ENCODE results near the gene LRRC55.

Gene LRRC55

DNA sequence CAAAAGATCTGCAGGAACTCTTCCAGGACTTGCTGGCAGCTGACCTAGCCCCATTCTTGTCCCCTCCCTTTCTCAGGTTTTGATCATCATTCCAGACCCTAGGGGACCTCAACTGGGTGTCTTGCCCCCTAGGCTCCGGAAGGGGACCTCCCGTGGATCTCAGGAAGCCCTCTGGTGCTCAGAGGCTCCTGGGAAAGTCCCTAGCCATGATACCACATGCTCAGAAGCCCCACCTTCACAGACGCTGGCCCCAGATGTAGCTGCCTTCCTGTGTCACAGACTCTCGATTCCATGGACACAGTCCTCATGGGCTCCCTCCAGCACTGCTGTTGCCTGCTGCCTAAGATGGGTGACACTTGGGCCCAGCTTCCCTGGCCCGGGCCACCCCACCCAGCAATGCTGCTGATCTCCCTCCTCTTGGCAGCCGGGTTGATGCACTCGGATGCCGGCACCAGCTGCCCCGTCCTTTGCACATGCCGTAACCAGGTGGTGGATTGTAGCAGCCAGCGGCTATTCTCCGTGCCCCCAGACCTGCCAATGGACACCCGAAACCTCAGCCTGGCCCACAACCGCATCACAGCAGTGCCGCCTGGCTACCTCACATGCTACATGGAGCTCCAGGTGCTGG lies at the start of gene LRRC55:
TSS of gene LRRC55 (plus strand) at position 276 of the 628 bp plus-strand sequence. CDS start at position 346, 70 bp downstream.
- no peak for DNase-seq (ENCODE audit: low spot score)

DNA sequence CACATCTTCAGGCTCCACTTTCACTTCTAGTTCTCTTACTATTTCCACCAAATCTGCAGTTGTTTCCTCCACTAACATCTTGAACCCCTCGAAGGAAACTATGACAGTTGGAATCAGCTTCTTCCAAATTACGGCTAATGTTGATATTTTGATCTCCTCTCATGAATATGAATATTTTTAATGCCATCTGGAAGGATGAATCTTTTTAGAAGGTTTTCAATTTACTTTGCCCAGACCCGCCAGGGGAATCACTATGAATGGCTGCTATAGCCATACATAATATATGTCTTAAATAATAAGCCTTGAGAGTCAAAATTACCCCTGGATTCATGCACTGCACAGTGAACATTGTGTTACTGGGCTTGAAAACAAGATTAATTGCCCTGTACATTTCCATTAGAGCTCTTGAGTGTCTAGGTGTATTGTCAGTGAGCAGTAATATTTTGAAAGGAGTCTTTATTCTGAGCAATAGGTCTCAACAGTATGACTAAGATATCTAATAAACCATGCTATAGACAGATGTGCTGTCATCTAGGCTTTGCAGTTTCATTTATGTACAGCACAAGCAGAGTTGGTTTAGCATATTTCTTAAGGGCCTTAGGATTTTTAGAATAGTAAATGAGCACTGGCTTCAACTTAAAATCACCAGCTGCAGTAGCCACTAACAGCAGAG lies 48.3 kb upstream of the LRRC55 start:
- DNase-seq (ENCODE audit: low spot score), result no peak

DNA sequence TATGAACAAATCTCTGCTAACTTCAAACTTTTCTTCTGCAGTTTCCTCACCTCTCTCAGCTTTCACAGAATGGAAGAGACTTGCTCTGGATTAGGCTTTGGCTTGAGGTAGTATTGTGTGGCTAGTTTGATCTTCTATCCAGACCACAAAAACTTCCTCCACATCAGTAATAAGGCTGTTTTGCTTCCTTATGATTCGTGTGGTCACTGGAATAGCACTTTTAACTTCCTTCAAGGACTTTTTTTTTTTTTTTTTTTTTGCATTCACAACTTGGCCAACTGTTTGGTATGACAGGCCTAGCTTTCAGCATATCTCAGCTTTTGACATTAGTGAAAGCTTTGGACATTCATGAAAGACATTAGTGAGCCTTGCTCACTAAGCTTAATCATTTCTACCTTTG lies 47.5 kb upstream of the LRRC55 start:
- no peak for DNase-seq (ENCODE audit: low spot score)

DNA sequence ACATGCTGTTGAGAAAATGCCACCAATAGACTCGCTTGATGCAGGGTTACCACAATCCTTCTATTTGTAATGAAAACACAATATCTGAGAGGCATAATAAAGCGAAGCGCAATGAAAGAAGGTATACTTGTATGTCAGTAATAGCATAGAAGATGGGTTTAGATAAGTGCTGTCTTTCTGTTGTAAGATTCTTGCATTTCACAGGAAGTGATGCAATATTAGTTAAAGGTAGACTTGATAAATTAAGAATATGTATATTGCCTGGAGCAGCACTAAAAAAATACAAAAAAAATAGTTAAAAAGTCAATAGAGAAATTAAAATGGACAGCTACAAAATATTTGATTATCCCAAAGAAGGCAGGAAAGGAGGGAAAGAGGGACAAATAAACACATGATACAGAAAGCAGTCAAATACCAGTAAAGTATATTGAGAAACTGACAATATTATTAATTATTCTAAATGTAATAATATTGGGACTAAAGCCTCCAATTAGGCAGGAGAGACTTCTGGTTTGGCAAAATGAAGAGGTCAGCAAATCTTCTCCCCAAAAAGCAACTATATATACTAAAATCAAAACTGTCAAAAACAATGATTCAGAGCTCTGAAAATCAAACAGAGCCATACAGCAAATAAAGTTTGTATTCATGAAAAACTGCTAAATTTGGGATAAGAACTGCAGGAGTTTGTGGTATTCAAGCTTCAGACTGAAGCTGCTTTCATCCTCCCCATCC lies 46.6 kb upstream of the LRRC55 start:
- DNase-seq (ENCODE audit: low spot score), result no peak

- DNase-seq (ENCODE audit: low spot score), result no peak
Observed at GRCh38 chr11:57140568-57140967, 41.2 kb upstream of the LRRC55 start.

DNA sequence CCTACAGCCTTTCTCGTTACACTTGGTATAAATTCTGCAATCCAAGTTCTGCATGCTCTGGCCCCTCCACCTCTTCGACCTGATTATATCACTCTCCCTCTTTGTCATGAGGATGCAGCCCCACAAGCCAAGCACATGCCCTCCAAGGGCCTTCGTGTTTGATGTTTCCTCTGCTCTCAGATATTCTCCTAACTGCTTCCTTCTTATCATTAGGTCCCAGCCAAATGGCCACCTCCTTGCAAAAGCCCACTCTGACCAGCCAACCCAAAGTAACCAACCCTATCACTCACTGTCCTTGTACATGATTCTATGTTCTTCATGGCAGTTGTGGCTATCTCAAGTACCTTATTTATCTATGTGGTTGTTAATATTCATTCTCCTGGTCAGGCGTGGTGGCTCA lies 38.3 kb upstream of the LRRC55 start:
- DNase-seq (ENCODE audit: low spot score), result no peak

DNA sequence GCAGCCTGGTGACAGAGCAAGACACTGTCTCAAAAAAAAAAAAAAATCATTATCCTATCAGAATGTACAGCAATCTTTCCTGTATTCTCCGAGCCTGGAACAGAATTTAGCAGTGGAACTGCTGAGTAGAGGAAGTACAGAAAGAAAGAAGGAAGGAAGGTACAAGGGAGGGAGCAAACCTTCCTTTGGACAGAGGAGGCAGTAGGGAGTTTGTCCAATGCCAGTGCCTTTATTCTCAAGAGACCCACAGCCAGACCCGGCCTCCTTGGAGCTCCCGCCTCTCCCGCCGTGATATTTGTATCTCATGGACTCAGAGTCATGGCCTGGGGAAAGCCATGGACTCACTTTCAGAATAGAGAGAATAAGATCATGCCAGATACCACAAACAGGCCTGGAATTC lies 37.7 kb upstream of the LRRC55 start:
- DNase-seq (ENCODE audit: low spot score), result no peak

- DNase-seq (ENCODE audit: low spot score), result no peak
Observed at GRCh38 chr11:57144531-57145320, 37.0 kb upstream of the LRRC55 start.

DNA sequence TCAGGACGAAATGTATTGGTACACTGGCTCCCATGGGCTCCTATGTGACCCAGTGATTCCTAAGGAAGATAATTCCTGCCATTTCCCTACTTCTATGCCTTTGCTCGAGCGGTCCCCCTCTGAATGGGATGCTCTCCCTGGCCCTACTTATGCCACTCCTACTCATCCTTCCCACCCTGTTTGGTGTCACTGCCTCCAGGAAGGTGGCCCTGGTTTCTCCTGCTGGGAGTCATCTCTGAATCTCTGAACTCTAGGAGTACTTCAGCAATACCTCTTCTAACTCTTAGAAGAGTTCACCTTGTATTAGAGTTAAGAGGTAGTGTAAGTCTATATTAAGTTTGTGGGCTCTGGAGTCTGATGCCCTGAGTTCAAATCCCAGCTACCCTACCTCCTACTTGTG lies 35.5 kb upstream of the LRRC55 start:
- DNase-seq (ENCODE audit: low spot score), result no peak

DNA sequence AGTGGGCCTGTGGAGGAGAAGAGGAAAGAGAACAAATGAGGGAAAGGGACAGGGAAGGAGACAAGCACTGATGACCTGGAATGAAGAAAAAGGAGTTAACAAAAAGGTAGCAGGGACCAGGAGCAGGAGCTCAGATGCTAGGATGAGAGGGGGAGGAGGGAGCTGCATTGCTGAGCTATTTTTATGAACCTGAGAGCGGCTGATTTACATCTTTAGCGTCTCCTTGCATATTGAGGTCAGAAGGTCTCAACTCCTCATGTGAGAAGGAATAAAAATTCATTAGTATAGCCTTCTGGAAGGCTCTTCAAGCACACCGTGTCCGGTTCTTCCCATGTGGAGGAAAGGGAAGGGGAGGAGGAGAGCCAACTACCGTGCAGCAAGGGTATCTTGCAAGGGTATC lies 33.1 kb upstream of the LRRC55 start:
- no peak for DNase-seq (ENCODE audit: low spot score)

DNA sequence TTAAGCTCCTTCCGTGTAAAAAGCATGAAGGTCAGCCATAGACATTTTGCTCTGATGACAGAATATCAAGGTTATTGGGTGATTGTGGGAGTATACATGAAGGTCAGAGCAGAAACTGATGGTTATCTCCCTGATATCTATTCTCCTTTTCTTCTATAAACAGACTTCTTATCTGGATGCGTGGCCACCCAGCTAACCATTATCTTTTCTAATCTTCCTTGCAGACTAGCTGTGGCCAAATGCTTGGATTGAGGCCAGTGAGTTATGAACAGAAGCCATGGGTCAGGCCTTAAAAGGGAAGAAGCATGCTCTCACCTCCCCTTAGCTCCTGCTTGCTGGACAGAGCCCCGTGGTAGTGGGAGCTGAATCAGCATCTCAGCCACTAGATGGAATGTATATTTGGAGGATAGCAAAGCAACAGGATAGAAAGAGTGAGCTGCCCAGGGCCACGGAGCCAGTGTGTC lies 31.3 kb upstream of the LRRC55 start:
- DNase-seq (ENCODE audit: low spot score), result no peak

- no peak for DNase-seq (ENCODE audit: low spot score)
Observed at GRCh38 chr11:57152134-57152533, 29.6 kb upstream of the LRRC55 start.

DNA sequence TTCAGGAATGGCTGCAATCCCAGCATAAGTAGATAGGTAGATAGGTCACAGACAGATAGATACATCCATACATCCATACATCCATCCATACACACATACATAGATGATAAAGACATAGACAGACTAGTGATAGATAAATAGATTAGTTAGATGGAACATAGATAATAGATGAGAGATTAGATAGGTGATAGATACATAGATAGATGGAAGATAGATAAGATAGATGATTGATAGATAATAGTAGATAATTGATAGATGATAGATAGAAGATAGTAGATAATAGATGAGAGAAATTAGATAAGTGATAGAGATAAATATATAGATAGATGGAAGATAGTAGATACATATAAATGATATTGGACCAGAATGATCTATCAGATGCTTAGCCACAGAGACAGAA lies 28.3 kb upstream of the LRRC55 start:
- no peak for DNase-seq (ENCODE audit: low spot score)

- DNase-seq (ENCODE audit: low spot score), result no peak
Observed at GRCh38 chr11:57154739-57155138, 27.0 kb upstream of the LRRC55 start.

- no peak for DNase-seq (ENCODE audit: low spot score)
Observed at GRCh38 chr11:57155400-57155799, 26.4 kb upstream of the LRRC55 start.

GRCh38 chr11:57155838-57156607 lies 25.7 kb upstream of the LRRC55 start:
- no peak for DNase-seq (ENCODE audit: low spot score)

- no peak for DNase-seq (ENCODE audit: low spot score)
Observed at GRCh38 chr11:57156928-57157327, 24.8 kb upstream of the LRRC55 start.

DNA sequence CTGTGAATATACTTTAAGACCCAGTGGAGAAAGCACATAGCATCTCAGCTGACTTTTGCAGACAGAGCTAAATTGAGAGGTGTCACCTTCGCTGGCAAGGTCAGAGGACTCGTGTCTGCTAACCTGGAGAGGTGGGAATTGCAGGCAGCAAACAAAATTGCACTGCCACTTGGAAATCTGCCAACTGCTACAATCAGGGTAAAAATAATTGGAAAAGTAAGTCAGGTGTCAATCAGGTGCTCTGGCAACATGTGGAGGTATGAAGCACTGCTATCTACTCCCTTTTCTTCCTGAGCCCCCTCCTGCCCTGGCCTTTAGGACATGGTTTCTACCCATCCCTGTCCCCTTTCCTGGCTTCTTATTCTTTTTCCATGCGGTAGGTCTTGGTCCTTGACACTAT lies 24.1 kb upstream of the LRRC55 start:
- DNase-seq (ENCODE audit: low spot score), result no peak

- DNase-seq (ENCODE audit: low spot score), result no peak
Observed at GRCh38 chr11:57158180-57158579, 23.6 kb upstream of the LRRC55 start.

DNA sequence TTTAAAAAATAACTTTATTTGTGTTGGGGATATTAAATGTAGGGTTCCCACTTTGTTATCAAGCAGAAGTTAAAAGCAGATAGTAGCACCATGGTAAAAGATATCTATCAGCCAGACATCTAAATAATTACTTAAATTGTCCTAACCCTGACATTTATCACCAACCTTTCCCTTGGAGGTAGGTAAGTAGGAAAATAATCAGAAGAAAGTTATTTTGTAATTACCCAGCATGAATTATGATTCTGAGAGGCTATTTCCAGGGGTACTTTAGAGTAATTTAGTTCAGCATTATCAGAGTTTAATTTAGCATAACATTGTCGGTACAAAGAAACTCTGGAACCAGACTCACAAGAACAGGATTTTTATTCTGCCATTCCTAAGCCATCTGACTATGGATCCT lies 23.2 kb upstream of the LRRC55 start:
- no peak for DNase-seq (ENCODE audit: low spot score)

DNA sequence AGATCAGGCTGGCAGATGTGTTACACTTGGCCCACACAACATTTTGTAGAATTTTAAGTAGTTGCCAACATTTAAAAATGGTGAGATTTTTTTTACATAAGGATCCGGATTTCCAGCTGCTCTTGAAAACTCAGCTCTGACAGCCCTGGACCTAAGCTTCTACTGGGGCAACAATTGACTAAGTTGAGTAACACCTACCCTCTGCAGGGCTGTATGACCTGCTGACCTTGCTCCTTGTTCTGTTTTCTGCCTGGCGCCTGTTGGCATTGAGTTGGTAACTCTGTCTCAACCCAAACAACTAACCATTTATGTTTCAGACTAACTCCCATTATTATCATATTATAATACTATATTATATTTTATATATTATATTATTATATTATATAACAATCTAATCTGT lies 21.1 kb upstream of the LRRC55 start:
- no peak for DNase-seq (ENCODE audit: low spot score)

GRCh38 chr11:57161351-57161750 lies 20.4 kb upstream of the LRRC55 start:
- DNase-seq (ENCODE audit: low spot score), result no peak
